ENCODE data around the gene PLLP.

DNA sequence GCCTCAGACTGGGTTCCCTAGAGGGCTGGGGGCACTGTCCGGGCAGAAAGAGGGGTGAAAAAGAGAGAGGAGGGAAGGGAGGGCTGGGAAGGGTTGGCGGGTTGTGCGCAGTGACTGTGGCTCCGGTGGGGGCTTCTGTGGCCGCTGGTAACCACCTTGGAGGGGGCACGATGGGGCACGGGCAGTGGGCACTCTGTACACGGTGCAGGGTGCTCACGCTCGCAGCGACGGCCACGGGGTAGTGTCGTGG is 588 bp downstream of the PLLP start:
- TF ChIP-seq RARB (CRISPR knock-in tag; IDR thresholded peaks at IDR 0.05), result no peak
- no peak for TF ChIP-seq OSR1 (CRISPR knock-in tag; IDR thresholded peaks at IDR 0.05)
- TF ChIP-seq, protein P1, sequence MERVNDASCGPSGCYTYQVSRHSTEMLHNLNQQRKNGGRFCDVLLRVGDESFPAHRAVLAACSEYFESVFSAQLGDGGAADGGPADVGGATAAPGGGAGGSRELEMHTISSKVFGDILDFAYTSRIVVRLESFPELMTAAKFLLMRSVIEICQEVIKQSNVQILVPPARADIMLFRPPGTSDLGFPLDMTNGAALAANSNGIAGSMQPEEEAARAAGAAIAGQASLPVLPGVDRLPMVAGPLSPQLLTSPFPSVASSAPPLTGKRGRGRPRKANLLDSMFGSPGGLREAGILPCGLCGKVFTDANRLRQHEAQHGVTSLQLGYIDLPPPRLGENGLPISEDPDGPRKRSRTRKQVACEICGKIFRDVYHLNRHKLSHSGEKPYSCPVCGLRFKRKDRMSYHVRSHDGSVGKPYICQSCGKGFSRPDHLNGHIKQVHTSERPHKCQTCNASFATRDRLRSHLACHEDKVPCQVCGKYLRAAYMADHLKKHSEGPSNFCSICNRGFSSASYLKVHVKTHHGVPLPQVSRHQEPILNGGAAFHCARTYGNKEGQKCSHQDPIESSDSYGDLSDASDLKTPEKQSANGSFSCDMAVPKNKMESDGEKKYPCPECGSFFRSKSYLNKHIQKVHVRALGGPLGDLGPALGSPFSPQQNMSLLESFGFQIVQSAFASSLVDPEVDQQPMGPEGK (CRISPR knock-in tag; IDR thresholded peaks at IDR 0.05; ENCODE audit: borderline replicate concordance), result no peak
- no peak for TF ChIP-seq ESRRG (CRISPR knock-in tag; IDR thresholded peaks at IDR 0.05)
- TF ChIP-seq, protein P2, sequence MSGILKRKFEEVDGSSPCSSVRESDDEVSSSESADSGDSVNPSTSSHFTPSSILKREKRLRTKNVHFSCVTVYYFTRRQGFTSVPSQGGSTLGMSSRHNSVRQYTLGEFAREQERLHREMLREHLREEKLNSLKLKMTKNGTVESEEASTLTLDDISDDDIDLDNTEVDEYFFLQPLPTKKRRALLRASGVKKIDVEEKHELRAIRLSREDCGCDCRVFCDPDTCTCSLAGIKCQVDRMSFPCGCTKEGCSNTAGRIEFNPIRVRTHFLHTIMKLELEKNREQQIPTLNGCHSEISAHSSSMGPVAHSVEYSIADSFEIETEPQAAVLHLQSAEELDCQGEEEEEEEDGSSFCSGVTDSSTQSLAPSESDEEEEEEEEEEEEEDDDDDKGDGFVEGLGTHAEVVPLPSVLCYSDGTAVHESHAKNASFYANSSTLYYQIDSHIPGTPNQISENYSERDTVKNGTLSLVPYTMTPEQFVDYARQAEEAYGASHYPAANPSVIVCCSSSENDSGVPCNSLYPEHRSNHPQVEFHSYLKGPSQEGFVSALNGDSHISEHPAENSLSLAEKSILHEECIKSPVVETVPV (CRISPR knock-in tag; IDR thresholded peaks at IDR 0.05), result no peak
- TF ChIP-seq ARNTL (CRISPR knock-in tag; IDR thresholded peaks at IDR 0.05; ENCODE audit: borderline replicate concordance, low read depth), result no peak
- TF ChIP-seq BACH2 (CRISPR knock-in tag; IDR thresholded peaks at IDR 0.05; ENCODE audit: borderline replicate concordance), result no peak
- no peak for TF ChIP-seq TCF4 (CRISPR knock-in tag; IDR thresholded peaks at IDR 0.05; ENCODE audit: borderline replicate concordance)
- TF ChIP-seq ZFP30 (CRISPR knock-in tag; IDR thresholded peaks at IDR 0.05), result no peak
- no peak for TF ChIP-seq ZNF8 (CRISPR knock-in tag; IDR thresholded peaks at IDR 0.05)
- TF ChIP-seq ZNF70 (CRISPR knock-in tag; IDR thresholded peaks at IDR 0.05), result no peak

All from SK-N-SH treated with all-trans-retinoic acid at 6 μM for 48 hours (cell line).